K562 (cell line): ENCODE results near the gene MARCHF3. TPM values are rescaled to one million over a fixed set of nuclear protein-coding genes. Genes with fewer than 3 reads are reported as not detected.

ENCODE experiments used
- FOXA1 ChIP-seq: fragments of 450-650 bp; IDR thresholded peaks from 2 replicates; pipeline ENCODE4 v1.6.1; 2016; ENCODE audit warnings: mild to moderate bottlenecking, borderline replicate concordance
- FOXK2 ChIP-seq, 2 experiments: fragments of 450-650 bp; IDR thresholded peaks in 1 of 2; conservative IDR thresholded peaks in 1 of 2; 2 replicates each; pipeline ENCODE4 v1.6.1; 2016; ENCODE audit warnings: low read depth in 2 of 2, mild to moderate bottlenecking in 1 of 2
- HNRNPK ChIP-seq: fragments of 200-400 bp; formaldehyde crosslinking; IDR thresholded peaks from one replicate; pipeline ENCODE4 v1.6.1; 2018; ENCODE audit warnings: mild to moderate bottlenecking, low read depth, low read length; ENCODE audit not compliant: poor library complexity, severe bottlenecking
- HSF4 ChIP-seq: fragments of 250-450 bp; sonication (Bioruptor Pico); IDR thresholded peaks from 2 replicates; pipeline ENCODE4 v2.1.2; 2022; ENCODE audit warnings: mild to moderate bottlenecking, moderate library complexity, borderline replicate concordance
- MBD2 ChIP-seq: sonication (generic); IDR thresholded peaks from 2 replicates; pipeline ENCODE4 v1.6.1; 2016; ENCODE audit warnings: low read depth, borderline replicate concordance
- NR2C2 ChIP-seq, 2 experiments: fragments of 200-800 bp in 1 of 2; sonication (Bioruptor generic) in 1 of 2; sonication (generic) in 1 of 2; formaldehyde crosslinking in 1 of 2; IDR thresholded peaks; 2 replicates each; pipeline versions ENCODE4 v1.6.1 to v1.8.0; 2016 to 2022; ENCODE audit warnings: mild to moderate bottlenecking in 1 of 2, missing compliant biosample characterization in 1 of 2, missing genetic modification characterization in 1 of 2, missing genetic modification reagents in 1 of 2
- RB1 ChIP-seq: fragments of 450-650 bp; IDR thresholded peaks from 2 replicates; pipeline ENCODE4 v1.6.1; 2017; ENCODE audit warnings: low read depth, mild to moderate bottlenecking
- ZNF589 ChIP-seq: fragments of 200-800 bp; sonication (Bioruptor generic); IDR thresholded peaks from 2 replicates; pipeline ENCODE4 v1.6.1; 2016; ENCODE audit warnings: low read depth, missing genetic modification characterization, missing compliant biosample characterization
- polyA plus RNA-seq, 8 experiments: library from polyadenylated mRNA; depleted of rRNA in 4 of 8; stranded (reverse) in 5 of 8; unstranded in 3 of 8; fragments of >200 nt; fragmentation: Nextera tagmentation in 2 of 8; fragmentation: Illumina TruSeq in 1 of 8; extraction: Ambion mirVana in 2 of 8; extraction: Trizol in 1 of 8; gene quantifications; 2 replicates each; pipeline versions ENCODE4 v1.2.1 to v1.2.3, GENCODE V29; 2011 to 2014; ENCODE audit warnings: inconsistent platforms in 1 of 8, missing spikeins in 1 of 8
- total RNA-seq, 7 experiments: library from RNA; depleted of rRNA in 6 of 7; stranded (reverse); fragments of >200 nt in 6 of 7; fragmentation: Illumina TruSeq in 2 of 7; extraction: Trizol in 2 of 7; gene quantifications; 2 replicates each; pipeline versions ENCODE4 v1.2.1 to v1.2.3, GENCODE V29; 2011 to 2021; ENCODE audit warnings: low replicate concordance in 1 of 7
- TF ChIP-seq, protein P1 (sequence below): fragments of 450-650 bp; IDR thresholded peaks from 2 replicates; pipeline ENCODE4 v1.6.1; 2017; ENCODE audit warnings: antibody characterized with exemption, mild to moderate bottlenecking
- TF ChIP-seq, protein P2 (sequence below): sonication (generic); formaldehyde crosslinking; IDR thresholded peaks from 2 replicates; pipeline ENCODE4 v1.4.0; 2020; ENCODE audit warnings: mild to moderate bottlenecking, missing genetic modification reagents
- TF ChIP-seq, protein P3 (sequence below): fragments of 250-450 bp; sonication (Bioruptor Pico); IDR thresholded peaks from 2 replicates; pipeline ENCODE4 v1.9.0; 2021; ENCODE audit warnings: mild to moderate bottlenecking, inconsistent platforms
- TF ChIP-seq, protein P4 (sequence below): sonication (generic); formaldehyde crosslinking; IDR thresholded peaks from 2 replicates; pipeline ENCODE4 v1.5.0; 2020; ENCODE audit warnings: missing genetic modification reagents
- TF ChIP-seq, protein P5 (sequence below): fragments of 250-450 bp; sonication (Bioruptor Pico); IDR thresholded peaks from 2 replicates; pipeline ENCODE4 v1.8.0; 2021; ENCODE audit warnings: moderate library complexity, mild to moderate bottlenecking, inconsistent platforms

MARCHF3 gene
- total and polyA plus RNA-seq, 9 of the 15 experiments (the other 6 are each of a cell fraction or from before 2014, with no cell fraction given) = 5.6 to 37.4 (median 16.5) TPM

DNA sequence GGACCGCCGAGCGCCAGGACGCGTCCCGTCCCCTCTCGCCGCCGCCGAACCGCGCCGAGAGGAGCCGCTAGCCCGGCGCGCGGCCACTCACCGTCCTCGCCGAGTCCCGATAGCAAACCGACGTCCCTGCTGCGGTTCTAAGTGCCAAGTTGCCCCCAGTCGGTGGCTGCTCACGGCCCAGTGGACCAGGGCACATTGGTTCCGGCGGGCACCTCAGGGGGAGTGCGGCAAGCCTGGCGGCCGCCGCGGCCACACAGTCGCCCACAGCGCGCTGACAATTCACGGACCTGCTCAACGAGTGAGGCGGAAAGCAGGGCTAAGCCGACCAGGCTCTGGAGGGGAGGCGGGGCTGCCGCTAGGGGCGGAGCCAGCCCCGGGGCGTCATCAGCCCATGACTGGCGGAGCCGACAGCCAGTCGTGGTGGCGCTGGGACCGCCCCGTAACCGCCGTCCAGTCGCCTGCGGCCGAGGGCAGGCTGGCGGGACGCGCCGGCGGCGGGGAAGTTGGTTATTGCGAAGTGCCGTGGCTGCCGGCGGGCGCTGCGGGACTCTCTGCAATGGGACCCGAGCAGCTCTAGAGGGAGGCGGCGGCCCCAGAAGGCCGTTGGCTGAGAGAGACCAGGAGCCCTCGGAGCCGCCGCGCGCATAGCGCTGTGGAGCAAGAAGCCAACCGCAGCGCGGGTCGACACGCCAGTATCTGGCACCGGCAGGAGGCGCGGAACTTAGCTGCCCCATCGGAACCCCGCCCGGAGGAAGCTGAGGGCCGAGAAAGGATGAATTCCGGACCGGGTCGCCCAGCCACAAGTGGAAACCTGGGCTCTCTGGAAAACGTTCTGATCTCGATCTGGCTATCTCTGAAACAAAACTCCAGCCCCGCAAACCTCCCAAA is at the start of gene MARCHF3 (continued):
- TF ChIP-seq, protein P1, sequence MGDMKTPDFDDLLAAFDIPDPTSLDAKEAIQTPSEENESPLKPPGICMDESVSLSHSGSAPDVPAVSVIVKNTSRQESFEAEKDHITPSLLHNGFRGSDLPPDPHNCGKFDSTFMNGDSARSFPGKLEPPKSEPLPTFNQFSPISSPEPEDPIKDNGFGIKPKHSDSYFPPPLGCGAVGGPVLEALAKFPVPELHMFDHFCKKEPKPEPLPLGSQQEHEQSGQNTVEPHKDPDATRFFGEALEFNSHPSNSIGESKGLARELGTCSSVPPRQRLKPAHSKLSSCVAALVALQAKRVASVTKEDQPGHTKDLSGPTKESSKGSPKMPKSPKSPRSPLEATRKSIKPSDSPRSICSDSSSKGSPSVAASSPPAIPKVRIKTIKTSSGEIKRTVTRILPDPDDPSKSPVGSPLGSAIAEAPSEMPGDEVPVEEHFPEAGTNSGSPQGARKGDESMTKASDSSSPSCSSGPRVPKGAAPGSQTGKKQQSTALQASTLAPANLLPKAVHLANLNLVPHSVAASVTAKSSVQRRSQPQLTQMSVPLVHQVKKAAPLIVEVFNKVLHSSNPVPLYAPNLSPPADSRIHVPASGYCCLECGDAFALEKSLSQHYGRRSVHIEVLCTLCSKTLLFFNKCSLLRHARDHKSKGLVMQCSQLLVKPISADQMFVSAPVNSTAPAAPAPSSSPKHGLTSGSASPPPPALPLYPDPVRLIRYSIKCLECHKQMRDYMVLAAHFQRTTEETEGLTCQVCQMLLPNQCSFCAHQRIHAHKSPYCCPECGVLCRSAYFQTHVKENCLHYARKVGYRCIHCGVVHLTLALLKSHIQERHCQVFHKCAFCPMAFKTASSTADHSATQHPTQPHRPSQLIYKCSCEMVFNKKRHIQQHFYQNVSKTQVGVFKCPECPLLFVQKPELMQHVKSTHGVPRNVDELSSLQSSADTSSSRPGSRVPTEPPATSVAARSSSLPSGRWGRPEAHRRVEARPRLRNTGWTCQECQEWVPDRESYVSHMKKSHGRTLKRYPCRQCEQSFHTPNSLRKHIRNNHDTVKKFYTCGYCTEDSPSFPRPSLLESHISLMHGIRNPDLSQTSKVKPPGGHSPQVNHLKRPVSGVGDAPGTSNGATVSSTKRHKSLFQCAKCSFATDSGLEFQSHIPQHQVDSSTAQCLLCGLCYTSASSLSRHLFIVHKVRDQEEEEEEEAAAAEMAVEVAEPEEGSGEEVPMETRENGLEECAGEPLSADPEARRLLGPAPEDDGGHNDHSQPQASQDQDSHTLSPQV = 0 out of 2 replicates have a peak, but pooled peaks have one; percentile 34
- TF ChIP-seq, protein P2, sequence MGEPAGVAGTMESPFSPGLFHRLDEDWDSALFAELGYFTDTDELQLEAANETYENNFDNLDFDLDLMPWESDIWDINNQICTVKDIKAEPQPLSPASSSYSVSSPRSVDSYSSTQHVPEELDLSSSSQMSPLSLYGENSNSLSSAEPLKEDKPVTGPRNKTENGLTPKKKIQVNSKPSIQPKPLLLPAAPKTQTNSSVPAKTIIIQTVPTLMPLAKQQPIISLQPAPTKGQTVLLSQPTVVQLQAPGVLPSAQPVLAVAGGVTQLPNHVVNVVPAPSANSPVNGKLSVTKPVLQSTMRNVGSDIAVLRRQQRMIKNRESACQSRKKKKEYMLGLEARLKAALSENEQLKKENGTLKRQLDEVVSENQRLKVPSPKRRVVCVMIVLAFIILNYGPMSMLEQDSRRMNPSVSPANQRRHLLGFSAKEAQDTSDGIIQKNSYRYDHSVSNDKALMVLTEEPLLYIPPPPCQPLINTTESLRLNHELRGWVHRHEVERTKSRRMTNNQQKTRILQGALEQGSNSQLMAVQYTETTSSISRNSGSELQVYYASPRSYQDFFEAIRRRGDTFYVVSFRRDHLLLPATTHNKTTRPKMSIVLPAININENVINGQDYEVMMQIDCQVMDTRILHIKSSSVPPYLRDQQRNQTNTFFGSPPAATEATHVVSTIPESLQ = 0 out of 2 replicates have a peak, but pooled peaks have one; percentile 53
- TF ChIP-seq MBD2 (peak; percentile 82; the same call in 1 of the 2 replicates), RB1 (peak; percentile 72), NR2C2 (CRISPR knock-in tag; IDR thresholded peaks at IDR 0.05) (peak; percentile 54; the same call in 1 of the 2 replicates), NR2C2 (tag; IDR thresholded peaks at IDR 0.05) (no peak), FOXK2 (conservative IDR thresholded peaks at IDR 0.05 in 1 of 2, IDR thresholded peaks at IDR 0.05 in 1 of 2; ENCODE audit: low read depth in 2 of 2) (no peak), HNRNPK (no peak), HSF4 (CRISPR knock-in tag) (no peak), ZNF589 (CRISPR knock-in tag) (no peak), FOXA1 (no peak)
- TF ChIP-seq, protein P3, sequence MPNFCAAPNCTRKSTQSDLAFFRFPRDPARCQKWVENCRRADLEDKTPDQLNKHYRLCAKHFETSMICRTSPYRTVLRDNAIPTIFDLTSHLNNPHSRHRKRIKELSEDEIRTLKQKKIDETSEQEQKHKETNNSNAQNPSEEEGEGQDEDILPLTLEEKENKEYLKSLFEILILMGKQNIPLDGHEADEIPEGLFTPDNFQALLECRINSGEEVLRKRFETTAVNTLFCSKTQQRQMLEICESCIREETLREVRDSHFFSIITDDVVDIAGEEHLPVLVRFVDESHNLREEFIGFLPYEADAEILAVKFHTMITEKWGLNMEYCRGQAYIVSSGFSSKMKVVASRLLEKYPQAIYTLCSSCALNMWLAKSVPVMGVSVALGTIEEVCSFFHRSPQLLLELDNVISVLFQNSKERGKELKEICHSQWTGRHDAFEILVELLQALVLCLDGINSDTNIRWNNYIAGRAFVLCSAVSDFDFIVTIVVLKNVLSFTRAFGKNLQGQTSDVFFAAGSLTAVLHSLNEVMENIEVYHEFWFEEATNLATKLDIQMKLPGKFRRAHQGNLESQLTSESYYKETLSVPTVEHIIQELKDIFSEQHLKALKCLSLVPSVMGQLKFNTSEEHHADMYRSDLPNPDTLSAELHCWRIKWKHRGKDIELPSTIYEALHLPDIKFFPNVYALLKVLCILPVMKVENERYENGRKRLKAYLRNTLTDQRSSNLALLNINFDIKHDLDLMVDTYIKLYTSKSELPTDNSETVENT = peak; percentile 12; the same call in 1 of the 2 replicates
- TF ChIP-seq, protein P4, sequence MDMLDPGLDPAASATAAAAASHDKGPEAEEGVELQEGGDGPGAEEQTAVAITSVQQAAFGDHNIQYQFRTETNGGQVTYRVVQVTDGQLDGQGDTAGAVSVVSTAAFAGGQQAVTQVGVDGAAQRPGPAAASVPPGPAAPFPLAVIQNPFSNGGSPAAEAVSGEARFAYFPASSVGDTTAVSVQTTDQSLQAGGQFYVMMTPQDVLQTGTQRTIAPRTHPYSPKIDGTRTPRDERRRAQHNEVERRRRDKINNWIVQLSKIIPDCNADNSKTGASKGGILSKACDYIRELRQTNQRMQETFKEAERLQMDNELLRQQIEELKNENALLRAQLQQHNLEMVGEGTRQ (CRISPR knock-in tag) = no peak
- TF ChIP-seq, protein P5, sequence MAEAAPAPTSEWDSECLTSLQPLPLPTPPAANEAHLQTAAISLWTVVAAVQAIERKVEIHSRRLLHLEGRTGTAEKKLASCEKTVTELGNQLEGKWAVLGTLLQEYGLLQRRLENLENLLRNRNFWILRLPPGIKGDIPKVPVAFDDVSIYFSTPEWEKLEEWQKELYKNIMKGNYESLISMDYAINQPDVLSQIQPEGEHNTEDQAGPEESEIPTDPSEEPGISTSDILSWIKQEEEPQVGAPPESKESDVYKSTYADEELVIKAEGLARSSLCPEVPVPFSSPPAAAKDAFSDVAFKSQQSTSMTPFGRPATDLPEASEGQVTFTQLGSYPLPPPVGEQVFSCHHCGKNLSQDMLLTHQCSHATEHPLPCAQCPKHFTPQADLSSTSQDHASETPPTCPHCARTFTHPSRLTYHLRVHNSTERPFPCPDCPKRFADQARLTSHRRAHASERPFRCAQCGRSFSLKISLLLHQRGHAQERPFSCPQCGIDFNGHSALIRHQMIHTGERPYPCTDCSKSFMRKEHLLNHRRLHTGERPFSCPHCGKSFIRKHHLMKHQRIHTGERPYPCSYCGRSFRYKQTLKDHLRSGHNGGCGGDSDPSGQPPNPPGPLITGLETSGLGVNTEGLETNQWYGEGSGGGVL = no peak
